Inflammatory macrophage treated with lipopolysaccharide for 1 hour (primary cell): Measurements from ENCODE around the gene CA11.
"Not testable (repeated sequence)": the region's sequence is repeated elsewhere in the genome, so short reads cannot be mapped to it uniquely, and the experiment has no call there.

ENCODE experiments used
- DNase-seq, 2 donors: peaks; one replicate each; pipeline ENCODE4 v3.0.0-alpha.2; 2020 to 2022

Gene CA11

GRCh38 chr19:48646001-48646721 is at the start of gene CA11:
Gene CA11 (minus strand): TSS chr19:48646187. CDS start chr19:48645632, 555 bp downstream.
- peak; percentile 60 to 86 for DNase-seq

- not testable (repeated sequence) for DNase-seq
Measured at GRCh38 chr19:48693629-48694028, 47.6 kb upstream of the CA11 start.

- no peak for DNase-seq
Measured at GRCh38 chr19:48689449-48689848, 43.5 kb upstream of the CA11 start.

- DNase-seq = no peak
Measured at GRCh38 chr19:48687776-48688175, 41.8 kb upstream of the CA11 start.

GRCh38 chr19:48686637-48687036 is 40.6 kb upstream of the CA11 start:
- DNase-seq = not testable (repeated sequence)

GRCh38 chr19:48686088-48686487 is 40.1 kb upstream of the CA11 start:
- no peak for DNase-seq

GRCh38 chr19:48685583-48685982 is 39.6 kb upstream of the CA11 start:
- DNase-seq = no peak

GRCh38 chr19:48683349-48683748 is 37.4 kb upstream of the CA11 start:
- peak in 1 of 2 donors; percentile 12 for DNase-seq

- DNase-seq = peak; percentile 18 to 79
Measured at GRCh38 chr19:48681127-48681470, 35.1 kb upstream of the CA11 start.

- no peak for DNase-seq
Measured at GRCh38 chr19:48680436-48681126, 34.6 kb upstream of the CA11 start.

GRCh38 chr19:48680006-48680405 is 34.0 kb upstream of the CA11 start:
- DNase-seq = not testable (repeated sequence)

GRCh38 chr19:48678201-48678600 is 32.2 kb upstream of the CA11 start:
- DNase-seq = no peak

- DNase-seq = no peak
Measured at GRCh38 chr19:48676887-48677286, 30.9 kb upstream of the CA11 start.

- no peak for DNase-seq
Measured at GRCh38 chr19:48676487-48676886, 30.5 kb upstream of the CA11 start.

GRCh38 chr19:48674921-48675824 is 29.2 kb upstream of the CA11 start:
- DNase-seq = peak; percentile 89 to 92

- no peak for DNase-seq
Measured at GRCh38 chr19:48674216-48674809, 28.3 kb upstream of the CA11 start.

- no peak for DNase-seq
Measured at GRCh38 chr19:48673436-48674100, 27.6 kb upstream of the CA11 start.

GRCh38 chr19:48672994-48673393 is 27.0 kb upstream of the CA11 start, which contains the start of gene NTN5:
Gene NTN5 (minus strand): TSS chr19:48673017. CDS start chr19:48670986, 2,031 bp downstream.
- no peak for DNase-seq

GRCh38 chr19:48671446-48671995 is 25.5 kb upstream of the CA11 start:
- DNase-seq = no peak

- no peak for DNase-seq
Measured at GRCh38 chr19:48670699-48671445, 24.9 kb upstream of the CA11 start.
